ENCODE measurements around the gene TFDP1. TPM values are rescaled to one million over a fixed set of nuclear protein-coding genes. Genes with fewer than 3 reads are reported as not detected.

TFDP1 gene
- total RNA-seq, 2 experiments from 2014 or later, result 87.9 to 119 TPM

DNA sequence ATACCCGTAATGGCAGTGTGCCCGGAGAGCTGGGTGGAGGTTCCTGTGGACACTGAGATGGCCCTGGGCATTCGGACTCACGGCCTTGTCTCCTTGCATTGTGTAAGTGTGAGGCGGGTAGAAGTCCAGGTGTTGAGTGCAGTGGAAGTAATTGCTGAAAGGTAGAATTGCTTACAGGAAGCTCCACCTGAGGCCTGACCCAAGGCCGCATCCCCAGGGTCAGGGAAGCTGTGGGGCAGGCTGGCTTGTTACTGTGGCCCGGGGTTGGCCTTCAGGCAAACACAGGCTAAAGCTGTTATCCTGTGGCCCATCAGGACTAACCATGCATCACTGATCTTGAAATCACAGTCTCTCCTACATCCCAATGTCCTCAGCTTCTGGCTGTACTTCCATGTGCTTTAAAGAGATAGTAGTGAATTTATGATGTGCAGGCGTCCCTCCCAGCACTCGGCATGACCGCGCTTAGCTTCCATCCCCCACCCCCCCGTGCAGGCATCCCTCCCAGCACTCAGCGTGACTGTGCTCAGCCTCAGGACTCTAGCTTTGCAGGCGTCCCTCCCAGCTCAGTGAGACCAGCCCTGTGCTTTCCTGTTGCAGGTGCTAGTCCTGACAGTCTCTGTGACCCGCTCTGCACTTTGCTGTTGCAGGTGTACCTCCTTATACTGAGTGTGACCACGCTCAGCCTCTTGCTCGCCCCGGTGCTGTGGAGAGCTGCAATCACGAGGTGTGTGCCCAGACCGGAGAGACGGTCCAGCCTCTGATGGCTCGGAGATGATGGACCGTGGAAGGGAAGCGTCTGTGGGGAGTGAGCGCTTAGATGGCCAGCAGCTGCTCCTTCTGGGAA lies 35.6 kb upstream of the TFDP1 start:
- Histone ChIP-seq H3K4me2 (ENCODE audit: low read length) (no peak overlapping the region), H3K4me3 (ENCODE audit: low read depth, low read length, poor library complexity, severe bottlenecking) (no peak overlapping the region), H3K36me3 (ENCODE audit: insufficient read depth, low read length) (no peaks in the 10 kb centered on the region), H3K9me3 (ENCODE audit: low read length) (no peaks in the 10 kb centered on the region), H3K4me1 (ENCODE audit: insufficient read depth, low read length, poor library complexity, severe bottlenecking) (no peaks in the 10 kb centered on the region), H3K27ac (ENCODE audit: low read depth, low read length, poor library complexity, severe bottlenecking) (no peak overlapping the region), H4K20me1 (ENCODE audit: insufficient read depth, low read length) (no peaks in the 10 kb centered on the region), H3K79me2 (ENCODE audit: insufficient read depth, low read depth, low read length) (no peaks in the 10 kb centered on the region), H2AFZ (ENCODE audit: low read length) (no peak overlapping the region), H3K9me2 (ENCODE audit: insufficient read depth, low read length) (no peaks in the 10 kb centered on the region)
- POLR2A ChIA-PET, result no interaction called here
- no peak for DNase-seq (ENCODE audit: low spot score)
- CTCF ChIA-PET (ENCODE audit: unreplicated experiment), result no interaction called here
- intact Hi-C loops (cut with micrococcal nuclease; ENCODE audit: unreplicated experiment), result no loop called here
- no peak for TF ChIP-seq EZH2phosphoT487 (IDR thresholded peaks at IDR 0.05; ENCODE audit: borderline replicate concordance, low read depth, low read length)
- TF ChIP-seq, protein P1, sequence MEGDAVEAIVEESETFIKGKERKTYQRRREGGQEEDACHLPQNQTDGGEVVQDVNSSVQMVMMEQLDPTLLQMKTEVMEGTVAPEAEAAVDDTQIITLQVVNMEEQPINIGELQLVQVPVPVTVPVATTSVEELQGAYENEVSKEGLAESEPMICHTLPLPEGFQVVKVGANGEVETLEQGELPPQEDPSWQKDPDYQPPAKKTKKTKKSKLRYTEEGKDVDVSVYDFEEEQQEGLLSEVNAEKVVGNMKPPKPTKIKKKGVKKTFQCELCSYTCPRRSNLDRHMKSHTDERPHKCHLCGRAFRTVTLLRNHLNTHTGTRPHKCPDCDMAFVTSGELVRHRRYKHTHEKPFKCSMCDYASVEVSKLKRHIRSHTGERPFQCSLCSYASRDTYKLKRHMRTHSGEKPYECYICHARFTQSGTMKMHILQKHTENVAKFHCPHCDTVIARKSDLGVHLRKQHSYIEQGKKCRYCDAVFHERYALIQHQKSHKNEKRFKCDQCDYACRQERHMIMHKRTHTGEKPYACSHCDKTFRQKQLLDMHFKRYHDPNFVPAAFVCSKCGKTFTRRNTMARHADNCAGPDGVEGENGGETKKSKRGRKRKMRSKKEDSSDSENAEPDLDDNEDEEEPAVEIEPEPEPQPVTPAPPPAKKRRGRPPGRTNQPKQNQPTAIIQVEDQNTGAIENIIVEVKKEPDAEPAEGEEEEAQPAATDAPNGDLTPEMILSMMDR (conservative IDR thresholded peaks at IDR 0.05; ENCODE audit: low read length), result no peak
- BruUV-seq (replicated peaks), result no TSS peak

DNA sequence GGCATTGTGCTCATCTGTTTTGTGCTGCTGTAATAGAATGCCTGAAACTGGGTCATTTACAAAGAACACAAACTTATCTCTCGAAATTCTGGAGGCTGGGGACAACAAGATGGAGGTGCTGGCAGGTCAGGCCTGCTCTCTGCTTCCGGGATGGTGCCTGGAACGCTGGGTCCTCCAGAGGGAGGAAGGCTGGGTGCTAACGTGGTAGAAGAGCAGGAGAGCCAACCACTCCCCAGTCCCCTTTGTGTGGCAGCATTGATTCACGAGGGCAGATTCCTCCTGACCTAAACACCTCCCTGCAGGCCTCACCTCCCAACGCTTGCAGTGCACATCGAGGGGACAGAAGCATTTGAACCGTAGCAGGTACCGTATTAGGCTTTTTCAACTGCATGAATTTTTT lies 34.1 kb upstream of the TFDP1 start:
- no TSS peak for BruUV-seq (replicated peaks)
- H3K36me3 ChIP-seq (ENCODE audit: insufficient read depth, low read length), result no peaks in the 10 kb centered on the region
- no peak overlapping the region for H3K4me2 ChIP-seq (ENCODE audit: low read length)
- TF ChIP-seq, protein P1 (conservative IDR thresholded peaks at IDR 0.05; ENCODE audit: low read length), result no peak
- no peak for TF ChIP-seq EZH2phosphoT487 (IDR thresholded peaks at IDR 0.05; ENCODE audit: borderline replicate concordance, low read depth, low read length)
- no peak for DNase-seq (ENCODE audit: low spot score)
- ChIA-PET POLR2A (no interaction called here), CTCF (ENCODE audit: unreplicated experiment) (no interaction called here)
- no peak overlapping the region for H2AFZ ChIP-seq (ENCODE audit: low read length)
- intact Hi-C loops (cut with micrococcal nuclease; ENCODE audit: unreplicated experiment), result no loop called here
- H3K4me1 ChIP-seq (ENCODE audit: insufficient read depth, low read length, poor library complexity, severe bottlenecking), result no peaks in the 10 kb centered on the region
- no peak overlapping the region for H3K4me3 ChIP-seq (ENCODE audit: low read depth, low read length, poor library complexity, severe bottlenecking)
- no peak overlapping the region for H3K27ac ChIP-seq (ENCODE audit: low read depth, low read length, poor library complexity, severe bottlenecking)
- no peaks in the 10 kb centered on the region for H4K20me1 ChIP-seq (ENCODE audit: insufficient read depth, low read length)
- no peaks in the 10 kb centered on the region for H3K79me2 ChIP-seq (ENCODE audit: insufficient read depth, low read depth, low read length)
- H3K9me2 ChIP-seq (ENCODE audit: insufficient read depth, low read length), result no peaks in the 10 kb centered on the region
- no peaks in the 10 kb centered on the region for H3K9me3 ChIP-seq (ENCODE audit: low read length)
